Left kidney (tissue), 2 donors: ENCODE results near the gene VASN. TPM values are rescaled to one million over a fixed set of nuclear protein-coding genes. Genes with fewer than 3 reads are reported as not detected.

Experiments
- DNase-seq: peaks from one replicate; pipeline ENCODE4 v3.0.0-alpha.2; 2013
- polyA plus RNA-seq: library from polyadenylated mRNA; unstranded; fragments of 120-200 nt; gene quantifications from one replicate; pipeline ENCODE4 v1.2.1, GENCODE V29; 2013; ENCODE audit not compliant: insufficient read length

Gene VASN
- polyA plus RNA-seq, 1 donor: 30.1 TPM

DNA sequence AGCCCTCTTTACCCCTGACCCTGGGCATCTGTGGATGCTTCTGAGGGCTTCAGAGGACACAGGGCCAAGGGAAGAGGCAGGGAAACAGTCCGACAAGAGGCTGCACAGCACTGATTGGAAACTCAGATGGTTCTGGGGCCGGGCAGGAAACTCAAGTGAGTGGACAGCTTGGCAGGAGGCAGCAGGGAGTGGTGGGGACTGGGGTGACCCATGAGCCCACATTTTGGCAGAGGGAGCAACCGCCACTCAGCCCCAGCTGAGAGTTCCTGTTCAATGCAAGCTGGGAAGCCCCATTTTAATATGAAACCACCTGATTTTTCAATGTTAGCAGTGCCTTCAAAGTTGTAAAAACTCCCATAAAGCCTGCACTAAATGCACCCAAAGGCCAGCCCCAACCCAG is 1.5 kb upstream of the VASN start:
- DNase-seq: no peak

DNA sequence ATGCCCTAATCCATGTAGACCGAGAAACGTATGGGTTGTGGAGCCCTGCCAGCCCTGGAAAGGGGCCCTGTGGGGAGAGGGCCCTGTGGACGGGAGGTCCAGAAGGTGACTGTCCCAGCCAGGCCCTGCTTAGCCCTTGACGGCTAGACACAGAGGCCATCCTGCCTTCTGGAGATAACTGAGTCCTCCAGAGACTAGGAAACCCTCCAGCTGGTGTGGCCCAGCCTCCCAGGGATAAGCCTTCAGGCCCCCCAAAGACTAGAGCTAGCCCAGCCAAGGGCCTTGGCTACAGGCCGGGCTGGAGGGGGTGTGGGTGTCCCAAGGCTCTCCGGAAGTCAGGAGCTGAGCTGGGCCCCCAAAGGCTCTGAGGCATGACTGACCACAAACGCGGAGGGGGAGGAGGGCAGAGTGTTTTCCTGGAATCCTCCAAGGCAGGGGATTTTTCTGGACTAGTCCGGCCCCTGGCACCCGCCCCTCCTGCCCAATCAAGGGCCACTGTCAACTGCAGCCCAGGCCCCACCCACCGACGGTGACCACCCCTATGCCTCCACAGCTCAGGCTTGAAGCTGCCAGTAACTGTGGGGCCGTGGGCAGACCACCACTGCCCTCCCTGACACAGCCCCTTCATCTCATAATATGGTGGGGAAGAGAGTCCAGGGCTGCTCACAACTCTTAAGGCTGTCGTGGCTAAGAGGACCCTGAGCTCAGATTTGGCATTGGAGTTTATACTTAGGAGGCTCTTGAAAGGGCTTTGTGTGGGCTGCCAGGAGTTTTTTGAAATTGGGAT is 885 bp upstream of the VASN start:
- no peak for DNase-seq

DNA sequence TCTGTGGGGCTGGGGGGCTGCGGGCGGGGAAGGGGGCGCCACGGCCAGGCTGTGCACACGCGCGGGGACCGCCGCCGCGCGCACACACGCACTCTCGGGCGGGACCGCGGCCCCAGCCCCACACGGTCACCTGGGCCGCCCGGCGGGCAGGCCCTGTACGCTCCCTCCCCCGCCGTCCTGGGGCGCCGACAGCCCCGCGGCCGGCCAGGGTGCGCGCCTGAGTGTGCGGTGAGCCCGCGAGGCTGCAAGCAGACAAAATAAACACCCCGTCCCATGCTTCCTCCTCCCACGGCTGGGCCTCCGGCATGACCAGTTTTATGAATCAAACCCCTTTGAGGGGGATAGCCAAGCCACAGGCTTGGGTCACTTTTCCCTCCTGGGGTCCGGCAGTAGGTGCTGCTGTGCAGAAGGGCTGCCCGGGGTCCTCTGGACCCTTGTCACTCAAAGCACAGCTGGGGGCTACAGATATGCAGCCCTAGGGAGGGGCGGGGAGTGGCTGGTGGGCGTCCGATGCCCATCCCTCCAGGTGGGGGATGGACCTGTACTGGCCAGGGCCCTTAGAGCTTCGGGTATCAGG is 441 bp downstream of the VASN start:
- DNase-seq: no peak

DNA sequence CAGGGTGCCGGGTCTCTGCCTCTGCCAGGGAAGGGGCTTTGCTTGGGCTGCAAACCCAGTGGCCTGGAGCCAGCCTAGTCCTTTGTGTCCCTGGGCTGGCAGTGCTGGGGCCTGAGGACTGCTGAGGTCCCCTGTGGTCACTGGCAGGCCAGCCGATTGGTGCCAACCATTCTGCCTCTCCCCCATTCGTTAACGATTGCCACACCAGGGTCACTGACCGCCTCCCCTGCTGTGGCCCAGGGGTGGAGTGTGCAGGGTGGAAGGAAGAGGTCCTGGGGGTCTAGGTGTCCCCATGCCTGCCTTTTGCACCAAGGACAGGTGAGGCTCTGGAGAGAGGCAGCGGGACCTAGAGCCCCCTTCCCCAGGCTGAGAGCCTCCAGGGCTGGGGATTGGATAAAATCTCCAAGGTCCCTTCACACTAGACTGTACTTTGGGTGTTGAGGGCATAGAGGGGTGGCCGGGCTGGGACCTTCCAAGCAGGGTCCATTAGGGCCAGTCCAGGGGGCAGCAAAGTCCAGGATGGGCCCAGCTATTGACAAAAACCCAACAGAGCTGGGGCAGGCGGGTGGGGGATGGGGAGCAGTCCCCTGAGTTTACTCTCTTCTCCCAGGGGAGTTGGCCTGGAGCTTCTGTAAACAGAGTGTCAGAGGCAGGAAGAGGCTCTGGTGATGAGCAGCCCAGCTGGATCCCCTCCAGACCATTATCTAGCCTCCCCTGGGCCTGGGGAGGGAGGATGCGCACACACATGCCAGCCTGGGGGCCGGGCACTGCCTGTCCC is 1.1 kb downstream of the VASN start:
- no peak for DNase-seq

DNA sequence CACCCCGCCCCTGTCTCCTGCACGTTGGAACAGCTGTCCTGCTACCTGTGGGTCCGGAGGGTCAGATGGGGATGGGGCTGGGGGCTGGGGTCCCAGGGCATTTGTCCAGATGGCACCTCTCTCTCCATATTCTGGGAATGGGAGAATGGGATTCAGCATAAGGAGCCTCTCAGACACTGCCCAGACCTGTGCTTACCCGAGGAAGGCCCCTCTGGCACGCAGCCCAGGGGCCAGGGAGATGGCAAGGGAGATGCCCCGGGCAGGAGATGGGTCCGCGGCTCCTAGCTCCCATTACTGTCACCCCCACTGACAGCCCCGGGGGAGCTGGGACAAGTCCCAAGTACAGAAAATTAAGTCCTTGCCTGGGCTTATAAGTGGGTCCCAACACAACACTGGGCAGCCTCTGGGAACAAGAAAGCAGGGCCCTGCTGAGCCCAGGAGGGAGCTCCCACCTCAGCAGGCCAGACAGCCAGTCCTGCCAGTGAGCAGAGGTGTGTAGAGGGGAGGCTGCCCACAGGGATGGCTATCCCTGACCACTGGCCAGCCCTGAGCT is 1.8 kb downstream of the VASN start:
- DNase-seq: no peak

DNA sequence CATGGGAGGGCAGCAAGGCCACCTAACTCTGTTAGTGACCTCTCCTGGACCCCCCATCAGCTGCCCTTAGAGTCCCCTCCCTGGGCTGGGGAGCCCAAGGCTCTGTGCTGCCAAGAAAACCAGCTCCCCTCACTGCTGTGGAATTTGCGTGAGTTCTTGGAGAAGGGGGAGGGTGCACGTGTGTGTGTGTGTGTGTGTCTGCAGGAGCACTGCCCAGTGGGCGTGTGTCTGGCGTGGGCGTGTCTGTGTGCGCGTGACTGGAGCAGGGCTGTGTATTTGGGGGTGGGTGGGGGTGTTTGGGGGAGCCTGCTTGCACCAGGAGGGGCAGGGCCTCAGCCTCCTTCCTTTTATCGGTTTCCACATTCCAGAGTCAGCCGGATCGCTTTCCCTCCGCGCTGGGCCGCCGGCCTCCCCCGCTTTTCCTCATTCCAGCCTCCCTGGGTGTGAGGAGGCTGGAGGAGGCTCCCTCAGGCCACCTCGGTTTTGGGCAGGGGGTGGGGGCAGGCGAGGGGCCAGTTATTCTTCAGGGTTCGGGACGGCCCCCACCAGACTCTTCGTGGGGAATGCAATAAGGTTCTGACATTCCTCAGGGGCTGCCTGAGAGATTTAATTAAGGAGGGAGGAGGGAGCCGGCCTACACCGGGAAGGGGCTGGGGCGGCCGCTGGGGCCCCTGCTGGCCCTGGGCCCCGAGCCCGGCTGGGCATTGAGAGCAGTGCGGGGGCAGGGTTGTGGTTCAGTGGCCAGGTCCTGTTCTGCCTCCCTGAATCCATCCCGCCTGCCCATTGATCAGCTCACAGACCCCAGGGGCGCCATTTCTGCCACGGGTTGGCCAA is 2.5 kb downstream of the VASN start:
- peak; percentile 84 for DNase-seq

DNA sequence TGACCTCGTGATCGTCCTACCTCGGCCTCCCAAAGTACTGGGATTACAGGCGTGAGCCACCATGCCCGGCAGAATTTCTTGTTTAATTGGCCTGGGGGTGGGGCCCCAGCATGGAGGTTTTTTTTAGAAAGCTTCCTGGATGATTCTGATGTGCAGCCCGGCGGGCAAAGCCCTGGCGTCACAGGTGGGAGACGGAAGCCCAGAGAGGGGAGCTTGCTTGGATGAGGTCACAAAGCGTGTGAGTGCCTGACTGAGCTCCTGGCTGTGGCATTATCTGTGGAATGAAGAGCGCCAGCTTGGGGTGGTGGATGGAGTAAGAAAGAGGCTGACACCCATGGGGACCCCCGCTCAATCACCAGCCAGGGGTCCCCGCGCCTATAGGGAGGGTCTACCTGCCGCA is 4.1 kb downstream of the VASN start:
- DNase-seq: no peak

DNA sequence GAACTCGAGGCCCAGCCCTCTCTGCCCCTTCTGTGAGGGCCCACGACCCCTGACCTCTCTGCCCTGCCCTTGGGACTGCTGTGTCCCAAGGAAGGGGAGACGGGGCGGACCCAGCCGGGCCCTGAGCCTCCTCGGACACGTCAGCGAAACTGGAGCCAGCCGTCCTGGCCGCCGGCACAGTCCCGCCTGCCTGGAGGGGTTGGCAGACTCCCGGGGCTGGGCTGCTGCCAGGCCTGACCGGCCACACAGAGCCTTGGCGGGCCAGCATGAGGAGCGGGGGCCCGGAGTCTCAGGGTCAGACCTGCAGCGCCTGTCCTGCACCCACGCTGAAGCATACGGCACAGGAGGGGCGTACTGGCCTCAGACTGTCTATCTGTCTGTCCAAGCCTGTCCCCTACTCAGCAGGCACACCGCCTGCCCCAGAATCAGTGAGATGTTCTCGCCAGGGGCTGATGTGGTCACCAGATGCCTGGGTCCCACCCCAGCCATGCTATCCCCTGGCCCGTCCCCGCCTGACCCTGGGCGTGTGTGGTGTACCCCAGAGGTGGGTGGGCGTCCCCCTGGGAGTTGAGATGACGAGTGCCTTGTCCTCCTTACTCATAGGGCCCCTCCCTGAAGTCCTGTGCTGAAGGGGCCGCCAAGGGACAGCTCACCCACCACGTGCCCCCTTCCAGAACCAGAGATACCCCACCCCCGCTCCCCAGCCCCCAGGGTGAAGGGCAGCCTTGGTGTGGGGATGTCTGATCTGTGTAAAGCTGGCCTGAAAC is 4.7 kb downstream of the VASN start:
- DNase-seq: no peak

DNA sequence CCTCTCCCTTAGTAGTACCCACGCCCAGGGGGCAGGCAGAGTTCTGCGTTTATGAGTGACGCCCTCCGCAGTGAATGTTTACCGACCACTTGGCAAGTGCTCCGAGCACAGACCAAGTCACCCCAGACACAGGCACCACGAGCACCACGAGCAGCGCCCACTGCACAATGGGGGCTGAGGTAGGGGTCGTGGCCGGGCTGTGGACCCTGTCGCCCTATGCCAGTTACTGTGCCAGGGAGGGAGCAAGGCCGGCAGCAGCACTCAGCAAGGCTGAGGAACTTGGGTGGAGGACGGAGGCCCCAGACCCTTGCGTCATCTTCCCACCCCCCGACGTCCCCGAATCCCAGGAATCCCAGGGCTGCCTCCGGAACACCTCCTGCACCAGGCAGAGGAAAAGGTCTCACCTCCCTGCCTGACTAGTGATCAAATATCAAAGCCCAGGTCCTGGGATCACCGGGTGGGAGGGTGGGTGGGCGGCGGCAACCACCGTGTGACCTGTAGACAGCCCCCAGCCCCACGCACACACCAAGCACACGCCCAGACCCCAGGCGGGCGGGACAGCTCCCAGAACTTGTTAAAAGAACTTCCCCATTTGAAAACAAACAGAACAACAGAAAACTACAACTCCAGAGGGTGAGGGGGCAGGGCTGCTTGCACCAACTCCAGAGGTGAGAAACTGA is 5.4 kb downstream of the VASN start:
- DNase-seq: no peak

DNA sequence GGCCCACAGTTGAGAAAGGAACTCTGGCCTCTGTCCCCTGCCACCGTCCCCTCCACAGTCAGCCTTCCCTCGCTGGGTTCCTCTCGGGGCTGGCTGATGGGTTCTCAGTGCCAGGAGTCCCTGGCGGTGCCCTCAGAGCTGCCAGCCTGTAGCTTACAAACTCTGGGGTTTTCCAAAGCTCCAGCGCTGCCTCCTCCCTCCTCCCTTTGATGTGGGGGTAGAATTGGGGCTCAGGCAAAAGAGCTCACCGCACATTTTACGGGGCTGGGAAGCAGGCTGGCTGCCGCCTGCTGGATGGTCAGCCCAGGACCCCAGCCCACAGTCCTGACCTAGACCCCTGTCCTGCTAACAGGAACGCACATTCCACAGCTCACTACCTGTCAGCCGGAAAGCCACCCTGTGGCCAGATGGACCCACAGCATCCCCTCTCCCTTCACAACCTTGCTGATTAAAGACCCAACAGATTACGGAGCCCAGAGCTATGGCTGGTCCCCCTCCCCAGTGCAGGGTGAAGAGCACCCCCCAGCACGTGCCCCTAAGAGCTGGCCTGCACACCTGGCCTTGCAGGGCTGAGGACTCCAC is 6.0 kb downstream of the VASN start:
- DNase-seq: no peak

DNA sequence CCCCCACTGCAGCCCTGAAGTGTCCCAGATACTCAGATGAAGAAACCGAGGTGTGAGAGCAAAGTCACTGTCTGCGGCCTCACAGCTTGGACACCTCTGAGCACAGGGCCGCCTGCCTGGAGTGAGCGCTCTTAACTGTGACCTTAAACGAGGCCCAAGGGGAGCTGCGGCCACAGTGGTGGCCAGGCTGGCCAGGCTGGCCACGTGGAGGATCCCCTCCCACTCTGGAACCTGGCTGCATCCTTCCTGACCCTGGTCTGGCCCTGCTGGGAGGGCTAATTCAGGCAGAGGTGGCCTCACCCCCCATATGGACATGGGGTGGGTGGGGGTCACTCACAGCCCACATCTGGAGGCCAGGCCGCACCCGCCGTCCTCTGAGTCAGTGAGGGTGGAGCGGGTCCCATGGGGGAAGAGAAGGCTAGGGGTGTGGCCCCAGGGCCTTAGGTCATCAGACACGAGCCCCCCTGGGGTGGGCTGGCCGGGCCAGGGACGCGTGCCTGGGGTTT is 6.6 kb downstream of the VASN start:
- DNase-seq: no peak

DNA sequence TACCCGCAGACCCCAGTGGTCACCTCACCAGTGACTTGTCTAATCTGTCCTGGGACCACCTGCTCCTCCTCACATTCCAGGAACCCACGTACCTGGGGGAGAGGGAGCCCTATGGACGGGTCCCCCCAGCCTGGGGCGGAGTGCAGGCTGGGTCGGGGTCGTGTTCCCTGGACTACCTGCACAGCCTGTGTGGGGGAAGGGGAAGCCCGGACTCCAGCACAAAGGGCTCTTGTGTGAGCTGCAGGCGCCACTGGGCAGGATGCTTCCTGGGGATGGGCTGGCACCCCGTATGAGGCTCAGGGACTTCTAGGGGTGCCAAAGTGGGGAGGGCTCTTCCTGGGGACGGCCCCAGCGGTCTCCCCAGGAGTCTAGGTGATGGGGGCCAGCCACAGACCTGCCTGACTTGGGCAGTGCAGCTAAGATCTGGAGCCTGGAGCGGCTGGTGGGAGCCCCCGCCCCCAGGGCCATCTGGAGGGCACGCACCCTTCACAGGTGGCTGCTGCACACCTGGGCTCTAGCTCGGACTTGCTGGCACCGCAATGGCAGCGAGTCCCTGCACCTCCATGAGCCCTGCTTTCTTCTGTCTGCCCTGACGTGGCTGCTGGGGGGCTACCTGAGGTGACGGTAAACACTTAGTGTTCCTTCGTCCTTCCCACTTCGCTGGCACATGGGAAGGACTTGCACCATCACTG is 7.5 kb downstream of the VASN start:
- DNase-seq: no peak

DNA sequence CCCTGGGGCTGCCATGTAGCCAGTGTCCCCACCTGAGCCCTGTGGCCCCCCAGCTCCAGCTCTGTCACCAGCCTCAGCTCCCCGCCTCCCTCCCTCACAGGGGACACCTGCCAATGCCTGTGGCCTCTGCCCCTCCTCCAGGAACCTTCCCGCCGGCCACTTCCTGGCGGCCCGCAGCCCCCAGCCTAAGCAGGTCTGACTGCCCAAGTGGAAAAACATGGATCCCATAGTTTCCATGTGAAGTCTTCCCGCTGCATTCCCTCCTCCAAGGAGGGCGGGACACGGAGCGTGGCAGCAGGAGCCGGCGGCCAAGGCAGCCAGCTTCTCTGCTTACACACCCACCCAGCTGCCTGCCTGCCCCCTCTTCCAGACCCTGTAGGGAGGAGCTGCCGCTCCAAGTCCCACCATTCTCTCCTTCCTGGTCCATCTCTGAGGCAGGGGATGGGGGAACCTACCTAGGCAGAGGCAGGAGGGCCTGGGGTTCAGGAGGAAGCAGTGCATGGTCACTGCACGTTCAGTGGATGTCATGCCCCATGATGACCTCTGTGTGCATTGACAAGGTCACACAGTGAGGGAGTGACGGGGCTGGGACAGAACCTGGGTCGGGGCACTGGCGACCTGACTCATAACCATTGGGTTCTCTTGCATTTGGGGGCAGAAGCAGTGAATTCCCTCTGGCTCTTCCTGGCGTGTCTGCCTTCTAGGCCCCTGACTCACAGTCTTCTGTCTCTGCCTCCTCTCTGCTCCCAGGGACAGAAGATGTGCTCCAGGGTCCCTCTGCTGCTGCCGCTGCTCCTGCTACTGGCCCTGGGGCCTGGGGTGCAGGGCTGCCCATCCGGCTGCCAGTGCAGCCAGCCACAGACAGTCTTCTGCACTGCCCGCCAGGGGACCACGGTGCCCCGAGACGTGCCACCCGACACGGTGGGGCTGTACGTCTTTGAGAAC is 8.7 kb downstream of the VASN start:
- DNase-seq: no peak

DNA sequence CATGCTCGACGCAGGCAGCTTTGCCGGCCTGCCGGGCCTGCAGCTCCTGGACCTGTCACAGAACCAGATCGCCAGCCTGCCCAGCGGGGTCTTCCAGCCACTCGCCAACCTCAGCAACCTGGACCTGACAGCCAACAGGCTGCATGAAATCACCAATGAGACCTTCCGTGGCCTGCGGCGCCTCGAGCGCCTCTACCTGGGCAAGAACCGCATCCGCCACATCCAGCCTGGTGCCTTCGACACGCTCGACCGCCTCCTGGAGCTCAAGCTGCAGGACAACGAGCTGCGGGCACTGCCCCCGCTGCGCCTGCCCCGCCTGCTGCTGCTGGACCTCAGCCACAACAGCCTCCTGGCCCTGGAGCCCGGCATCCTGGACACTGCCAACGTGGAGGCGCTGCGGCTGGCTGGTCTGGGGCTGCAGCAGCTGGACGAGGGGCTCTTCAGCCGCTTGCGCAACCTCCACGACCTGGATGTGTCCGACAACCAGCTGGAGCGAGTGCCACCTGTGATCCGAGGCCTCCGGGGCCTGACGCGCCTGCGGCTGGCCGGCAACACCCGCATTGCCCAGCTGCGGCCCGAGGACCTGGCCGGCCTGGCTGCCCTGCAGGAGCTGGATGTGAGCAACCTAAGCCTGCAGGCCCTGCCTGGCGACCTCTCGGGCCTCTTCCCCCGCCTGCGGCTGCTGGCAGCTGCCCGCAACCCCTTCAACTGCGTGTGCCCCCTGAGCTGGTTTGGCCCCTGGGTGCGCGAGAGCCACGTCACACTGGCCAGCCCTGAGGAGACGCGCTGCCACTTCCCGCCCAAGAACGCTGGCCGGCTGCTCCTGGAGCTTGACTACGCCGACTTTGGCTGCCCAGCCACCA is 9.7 kb downstream of the VASN start:
- DNase-seq: no peak

DNA sequence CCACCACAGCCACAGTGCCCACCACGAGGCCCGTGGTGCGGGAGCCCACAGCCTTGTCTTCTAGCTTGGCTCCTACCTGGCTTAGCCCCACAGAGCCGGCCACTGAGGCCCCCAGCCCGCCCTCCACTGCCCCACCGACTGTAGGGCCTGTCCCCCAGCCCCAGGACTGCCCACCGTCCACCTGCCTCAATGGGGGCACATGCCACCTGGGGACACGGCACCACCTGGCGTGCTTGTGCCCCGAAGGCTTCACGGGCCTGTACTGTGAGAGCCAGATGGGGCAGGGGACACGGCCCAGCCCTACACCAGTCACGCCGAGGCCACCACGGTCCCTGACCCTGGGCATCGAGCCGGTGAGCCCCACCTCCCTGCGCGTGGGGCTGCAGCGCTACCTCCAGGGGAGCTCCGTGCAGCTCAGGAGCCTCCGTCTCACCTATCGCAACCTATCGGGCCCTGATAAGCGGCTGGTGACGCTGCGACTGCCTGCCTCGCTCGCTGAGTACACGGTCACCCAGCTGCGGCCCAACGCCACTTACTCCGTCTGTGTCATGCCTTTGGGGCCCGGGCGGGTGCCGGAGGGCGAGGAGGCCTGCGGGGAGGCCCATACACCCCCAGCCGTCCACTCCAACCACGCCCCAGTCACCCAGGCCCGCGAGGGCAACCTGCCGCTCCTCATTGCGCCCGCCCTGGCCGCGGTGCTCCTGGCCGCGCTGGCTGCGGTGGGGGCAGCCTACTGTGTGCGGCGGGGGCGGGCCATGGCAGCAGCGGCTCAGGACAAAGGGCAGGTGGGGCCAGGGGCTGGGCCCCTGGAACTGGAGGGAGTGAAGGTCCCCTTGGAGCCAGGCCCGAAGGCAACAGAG is 10.5 kb downstream of the VASN start:
- DNase-seq: no peak

DNA sequence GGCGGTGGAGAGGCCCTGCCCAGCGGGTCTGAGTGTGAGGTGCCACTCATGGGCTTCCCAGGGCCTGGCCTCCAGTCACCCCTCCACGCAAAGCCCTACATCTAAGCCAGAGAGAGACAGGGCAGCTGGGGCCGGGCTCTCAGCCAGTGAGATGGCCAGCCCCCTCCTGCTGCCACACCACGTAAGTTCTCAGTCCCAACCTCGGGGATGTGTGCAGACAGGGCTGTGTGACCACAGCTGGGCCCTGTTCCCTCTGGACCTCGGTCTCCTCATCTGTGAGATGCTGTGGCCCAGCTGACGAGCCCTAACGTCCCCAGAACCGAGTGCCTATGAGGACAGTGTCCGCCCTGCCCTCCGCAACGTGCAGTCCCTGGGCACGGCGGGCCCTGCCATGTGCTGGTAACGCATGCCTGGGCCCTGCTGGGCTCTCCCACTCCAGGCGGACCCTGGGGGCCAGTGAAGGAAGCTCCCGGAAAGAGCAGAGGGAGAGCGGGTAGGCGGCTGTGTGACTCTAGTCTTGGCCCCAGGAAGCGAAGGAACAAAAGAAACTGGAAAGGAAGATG is 11.2 kb downstream of the VASN start:
- no peak for DNase-seq
